GM19025 (cell line): ENCODE data around the gene CUEDC1.
"Not testable (repeated sequence)": the region's sequence is repeated elsewhere in the genome, so short reads cannot be mapped to it uniquely, and the experiment has no call there.

Experiments
- ATAC-seq: cut with Tn5 transposase; IDR thresholded peaks from one replicate; pipeline ENCODE4 v1.9.1; 2021; ENCODE audit warnings: mild to moderate bottlenecking, low read depth, moderate library complexity; ENCODE audit not compliant: unreplicated experiment

The CUEDC1 gene

GRCh38 chr17:57962279-57963148 is 7.3 kb upstream of the CUEDC1 start:
- ATAC-seq: no peak

- no peak for ATAC-seq
Measured at GRCh38 chr17:57959929-57960328, 4.7 kb upstream of the CUEDC1 start.

- not testable (repeated sequence) for ATAC-seq
Measured at GRCh38 chr17:57958391-57958790, 3.2 kb upstream of the CUEDC1 start.

- ATAC-seq: no peak
Measured at GRCh38 chr17:57957886-57958285, 2.7 kb upstream of the CUEDC1 start.

- ATAC-seq: no peak
Measured at GRCh38 chr17:57957120-57957850, 2.1 kb upstream of the CUEDC1 start.

- peak; percentile 75 for ATAC-seq
Measured at GRCh38 chr17:57956291-57957119, 1.3 kb upstream of the CUEDC1 start.

GRCh38 chr17:57954397-57955182 is 622 bp downstream of the CUEDC1 start:
- no peak for ATAC-seq

GRCh38 chr17:57953705-57954396 is 1.4 kb downstream of the CUEDC1 start:
- no peak for ATAC-seq

GRCh38 chr17:57953219-57953618 is 2.0 kb downstream of the CUEDC1 start:
- ATAC-seq: no peak

GRCh38 chr17:57949649-57950048 is 5.6 kb downstream of the CUEDC1 start:
- no peak for ATAC-seq

GRCh38 chr17:57948555-57949420 is 6.4 kb downstream of the CUEDC1 start:
- no peak for ATAC-seq

- ATAC-seq: no peak
Measured at GRCh38 chr17:57948169-57948554, 7.0 kb downstream of the CUEDC1 start.

- ATAC-seq: no peak
Measured at GRCh38 chr17:57947369-57947768, 7.8 kb downstream of the CUEDC1 start.

- peak; percentile 89 for ATAC-seq
Measured at GRCh38 chr17:57946798-57947358, 8.3 kb downstream of the CUEDC1 start.

GRCh38 chr17:57945996-57946797 is 9.0 kb downstream of the CUEDC1 start:
- ATAC-seq: no peak

GRCh38 chr17:57944908-57945307 is 10.3 kb downstream of the CUEDC1 start:
- ATAC-seq: no peak

- ATAC-seq: no peak
Measured at GRCh38 chr17:57943645-57944044, 11.6 kb downstream of the CUEDC1 start.
